SHP77 treated with DMSO at 0.1 percent for 48 hours (cell line): ENCODE measurements around the gene RBPJL.

Experiments
- DNase-seq: peaks from one replicate; lab custom pipeline; 2025; lab: John Stamatoyannopoulos, UW

Gene RBPJL

DNA sequence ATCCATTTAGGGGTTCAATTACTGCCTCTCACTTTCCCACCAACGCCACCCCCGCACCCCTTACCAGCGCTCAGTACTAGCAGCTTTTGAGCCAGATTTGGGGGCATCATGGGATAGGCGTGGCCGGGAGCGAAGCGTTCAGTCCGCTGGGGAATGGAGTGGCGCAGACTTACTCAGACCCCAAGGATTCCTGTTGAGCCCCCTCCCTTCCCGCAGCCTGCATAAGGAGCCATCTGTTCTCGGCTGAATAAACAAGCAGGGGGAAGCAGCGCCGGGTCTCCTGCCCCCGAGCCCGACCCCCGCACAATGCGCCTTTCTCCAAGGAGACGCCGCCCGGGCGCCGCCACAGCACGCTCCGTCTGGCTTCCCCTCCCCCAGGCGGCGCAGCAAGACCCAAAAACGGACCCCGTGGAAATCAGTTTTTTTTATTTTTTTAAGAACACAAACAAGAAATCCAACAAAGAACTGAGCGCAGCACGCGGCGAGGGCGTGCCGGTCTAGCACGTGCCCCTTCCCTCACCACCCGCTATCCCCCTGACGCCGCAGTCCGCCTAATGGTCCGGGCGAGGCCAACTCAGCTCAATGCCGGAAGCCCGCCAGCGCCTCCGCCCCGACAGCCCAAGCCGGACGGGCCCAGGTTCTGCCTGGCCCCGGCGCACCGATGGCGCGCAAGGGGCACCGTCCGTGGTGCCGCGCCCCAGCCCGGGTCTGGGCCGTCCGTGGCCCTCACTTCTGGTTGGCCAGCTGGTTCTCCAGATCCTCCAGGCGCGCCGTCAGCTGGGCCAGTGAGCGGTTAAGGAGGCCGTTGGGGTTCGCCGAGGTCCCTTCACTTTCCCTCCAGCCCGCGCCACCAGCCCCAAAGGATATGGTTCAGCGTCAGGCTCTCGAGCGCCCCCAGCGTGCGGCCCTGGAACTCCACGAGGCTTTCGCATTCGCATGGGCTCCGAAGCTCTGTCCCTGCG lies 13.3 kb upstream of the RBPJL start:
- no peak for DNase-seq

DNA sequence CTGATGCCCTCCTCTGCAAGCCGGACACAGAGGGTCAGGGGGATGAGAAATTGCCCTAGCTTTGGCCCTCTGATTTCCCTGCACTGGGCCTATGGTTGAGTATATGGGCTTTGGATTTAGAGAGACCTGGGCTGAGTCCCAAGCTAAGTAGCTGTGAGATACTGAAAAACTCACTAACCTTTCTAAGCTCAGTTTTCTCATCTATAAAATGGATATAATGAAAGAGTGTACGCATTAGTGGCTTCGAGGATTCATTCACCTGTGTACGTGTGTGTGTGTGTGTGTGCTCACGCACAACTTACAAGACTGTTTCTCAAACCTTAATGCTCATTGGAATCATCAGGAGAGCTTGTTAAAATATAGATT lies 12.7 kb upstream of the RBPJL start:
- no peak for DNase-seq

DNA sequence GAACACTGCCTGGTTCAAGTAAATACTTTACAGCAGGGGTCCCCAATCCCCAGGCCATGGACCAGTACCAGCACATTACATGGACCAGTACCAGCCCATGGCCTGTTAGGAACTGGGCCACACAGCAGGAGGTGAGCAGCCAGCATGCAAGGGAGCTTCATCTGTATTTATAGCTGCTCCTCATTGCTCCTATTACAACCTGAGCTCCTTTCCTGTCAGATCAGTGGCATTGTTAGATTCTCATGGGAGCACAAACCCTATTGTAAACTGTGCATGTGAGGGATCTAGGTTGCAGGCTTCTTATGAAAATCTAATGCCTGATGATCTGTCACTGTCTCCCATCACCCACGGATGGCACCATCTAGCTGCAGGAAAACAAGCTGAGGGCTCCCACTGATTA lies 12.0 kb upstream of the RBPJL start:
- no peak for DNase-seq

DNA sequence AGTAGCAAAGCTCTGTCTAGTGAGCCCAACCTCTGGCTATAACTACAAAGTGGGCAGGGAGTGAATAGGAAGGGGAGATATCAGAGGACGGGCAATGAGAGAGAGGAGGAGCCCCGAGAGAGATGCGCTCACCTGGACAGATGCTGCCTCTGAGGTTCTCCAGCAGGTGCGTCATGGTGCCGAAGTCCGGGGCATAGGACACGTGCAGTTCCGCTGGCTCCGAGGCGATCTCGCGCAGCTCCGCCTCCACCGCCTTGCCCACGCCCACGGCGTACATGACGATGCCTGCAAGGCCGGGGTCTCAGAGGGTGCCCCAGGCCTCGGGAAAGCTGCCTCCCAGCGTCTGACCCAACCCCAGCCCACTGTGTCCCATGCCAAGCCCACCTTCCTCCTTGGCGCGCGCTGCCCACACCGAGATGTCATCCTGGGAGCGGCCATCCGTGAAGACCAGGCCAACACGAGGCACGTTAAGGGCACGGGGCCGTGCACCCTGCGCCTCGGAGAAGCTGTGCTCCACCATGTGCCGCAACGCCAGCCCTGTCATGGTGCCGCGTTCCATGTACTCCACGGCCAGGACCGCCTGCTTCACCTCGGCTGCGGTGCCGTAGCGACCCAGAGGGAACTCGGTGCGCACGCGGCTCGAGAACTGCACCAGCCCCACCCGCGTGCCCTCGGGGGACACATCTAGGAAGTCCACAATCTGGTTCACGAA lies 8.7 kb upstream of the RBPJL start:
- DNase-seq: no peak

DNA sequence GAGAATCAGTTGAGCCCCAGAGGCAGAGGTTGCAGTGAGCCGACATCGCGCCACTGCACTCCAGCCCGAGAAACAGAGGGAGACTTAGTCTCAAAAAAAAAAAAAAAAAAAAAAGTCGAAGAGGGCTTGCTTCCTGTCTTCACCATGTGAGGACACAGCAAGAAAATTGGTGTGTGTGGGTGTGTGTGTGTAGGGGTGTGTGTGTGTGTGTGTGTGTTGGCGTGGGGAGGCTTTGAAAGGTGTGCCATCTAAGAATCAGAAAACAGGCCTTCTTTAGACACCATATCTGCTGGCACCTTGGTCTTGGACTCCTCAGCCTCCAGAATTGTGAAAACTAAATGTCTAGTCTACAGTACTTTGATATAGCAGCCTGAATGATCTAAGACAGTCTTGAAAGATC lies 6.9 kb upstream of the RBPJL start:
- no peak for DNase-seq

DNA sequence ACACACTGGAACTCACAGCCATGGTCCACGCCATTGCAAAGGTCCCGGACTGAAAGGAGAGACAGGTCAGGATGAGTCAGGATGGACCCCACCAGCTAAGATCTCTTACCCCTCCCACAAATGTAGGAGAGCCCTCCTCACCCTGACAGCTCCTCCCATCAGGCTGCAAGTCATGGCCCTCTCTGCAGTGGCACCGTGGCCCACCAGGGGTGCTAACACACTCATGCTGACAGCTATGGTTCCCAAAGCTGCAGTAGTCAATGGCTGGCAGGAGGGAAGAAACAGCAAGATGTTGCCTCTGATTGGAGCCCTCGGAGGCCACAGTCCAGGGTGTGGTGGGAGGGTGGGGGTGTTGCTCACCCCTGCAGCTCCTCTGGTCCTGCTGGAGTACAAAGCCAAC lies 5.7 kb upstream of the RBPJL start:
- DNase-seq: no peak

DNA sequence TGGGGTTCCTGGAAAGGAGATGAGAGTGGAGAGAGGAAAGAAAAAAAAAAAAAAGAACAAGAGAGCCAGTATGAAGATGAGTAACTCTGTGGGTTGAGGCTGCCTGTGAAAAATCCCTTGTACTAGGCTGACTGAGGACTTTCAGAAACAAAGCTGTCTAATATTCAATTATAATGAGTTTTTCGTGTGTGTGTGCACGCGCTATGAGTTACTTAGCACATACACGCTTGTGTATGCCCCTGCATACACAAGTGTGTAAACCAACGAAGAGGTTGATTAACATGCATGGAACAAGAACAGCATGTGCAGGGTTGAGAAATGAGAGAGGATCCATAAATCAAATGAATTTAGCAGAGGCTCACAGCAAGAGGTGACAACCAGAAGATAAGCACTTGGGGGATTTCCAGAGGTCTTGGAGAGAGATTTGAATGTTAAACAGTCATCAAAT lies 4.8 kb upstream of the RBPJL start:
- no peak for DNase-seq

DNA sequence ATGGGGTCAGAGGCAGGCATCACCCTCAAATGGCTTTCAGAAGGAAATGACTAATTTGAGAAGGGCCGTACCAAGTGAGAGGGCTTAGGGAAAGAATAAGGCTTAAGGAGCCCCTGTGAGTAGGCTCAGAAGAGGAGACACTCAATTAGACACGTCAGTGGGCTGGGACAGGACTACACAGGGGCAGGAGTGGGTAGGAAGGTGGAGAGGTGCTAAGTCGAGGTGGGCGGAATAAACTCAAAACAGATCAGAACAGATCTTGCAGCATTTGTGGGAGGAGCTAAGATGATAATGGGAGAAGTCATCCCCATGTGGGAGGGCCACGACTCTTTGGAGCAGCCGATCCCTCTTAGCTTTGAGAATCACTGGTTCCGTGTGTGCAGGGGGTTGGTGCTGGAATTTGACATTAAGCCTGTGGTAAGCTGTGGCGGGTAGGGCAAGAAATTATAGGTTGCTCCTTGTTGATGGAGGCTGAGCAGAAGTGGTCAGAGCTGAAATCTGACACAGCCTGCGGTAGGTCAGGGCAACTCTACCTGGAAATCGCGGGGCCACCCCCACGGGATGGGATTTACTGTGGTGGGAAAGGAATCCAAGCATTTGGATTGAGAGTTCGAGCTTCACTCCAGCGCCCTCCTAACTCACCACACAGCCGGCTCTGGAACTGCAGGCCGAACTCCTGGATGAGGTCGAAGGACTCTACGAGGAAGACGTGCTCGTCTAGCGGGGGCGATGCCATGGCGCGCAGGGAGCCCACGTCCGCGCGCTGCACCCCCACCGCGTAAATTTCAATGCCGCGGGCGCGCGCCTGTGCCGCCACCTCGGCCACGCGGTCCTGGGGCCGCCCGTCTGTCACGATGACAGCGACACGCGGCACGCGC lies 2.8 kb upstream of the RBPJL start:
- no peak for DNase-seq

DNA sequence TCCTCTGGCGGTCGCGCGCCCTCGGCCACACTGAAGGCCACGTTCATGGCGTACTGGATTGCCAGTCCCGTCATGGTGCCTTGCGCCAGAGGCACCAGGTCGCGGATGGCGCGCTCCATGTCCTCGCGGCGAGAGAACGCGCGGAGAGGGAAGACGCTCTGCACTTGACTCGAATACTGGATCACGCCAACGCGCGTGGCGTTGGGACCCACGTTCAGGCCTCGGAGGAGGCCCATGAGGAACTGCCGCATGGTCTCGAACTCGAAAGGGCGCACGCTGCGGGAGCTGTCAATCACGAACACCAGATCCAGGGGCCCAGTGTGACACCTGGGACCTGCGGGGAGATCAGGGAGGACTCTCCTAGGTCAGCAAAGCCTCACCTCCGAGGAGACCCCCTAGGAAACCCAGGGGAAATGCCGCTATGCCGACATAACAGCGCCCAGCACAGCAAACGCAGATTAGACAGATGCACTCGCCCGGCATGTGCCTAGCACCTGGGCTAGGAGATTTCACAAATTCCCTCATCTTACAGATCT lies 2.1 kb upstream of the RBPJL start:
- DNase-seq: no peak

DNA sequence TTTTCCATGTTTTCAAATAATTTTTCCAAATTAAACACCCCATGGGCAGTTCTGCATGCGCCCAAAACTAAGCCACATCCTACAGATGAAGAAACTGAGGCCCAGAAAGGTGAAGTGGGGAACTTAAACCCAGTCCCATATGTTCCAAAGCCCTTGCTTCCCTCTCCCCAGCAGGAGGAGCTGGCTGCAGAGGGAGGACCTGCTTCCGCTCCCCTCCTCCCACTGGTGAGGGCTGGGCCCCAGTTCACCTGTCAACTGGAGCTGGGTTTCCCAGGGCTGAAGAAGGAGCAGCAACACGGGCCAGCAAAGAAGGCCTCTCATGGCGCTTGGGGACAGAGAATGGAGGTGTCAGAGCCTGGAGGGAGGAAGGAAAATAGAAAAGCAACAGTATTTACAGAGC lies 1.4 kb upstream of the RBPJL start:
- no peak for DNase-seq

DNA sequence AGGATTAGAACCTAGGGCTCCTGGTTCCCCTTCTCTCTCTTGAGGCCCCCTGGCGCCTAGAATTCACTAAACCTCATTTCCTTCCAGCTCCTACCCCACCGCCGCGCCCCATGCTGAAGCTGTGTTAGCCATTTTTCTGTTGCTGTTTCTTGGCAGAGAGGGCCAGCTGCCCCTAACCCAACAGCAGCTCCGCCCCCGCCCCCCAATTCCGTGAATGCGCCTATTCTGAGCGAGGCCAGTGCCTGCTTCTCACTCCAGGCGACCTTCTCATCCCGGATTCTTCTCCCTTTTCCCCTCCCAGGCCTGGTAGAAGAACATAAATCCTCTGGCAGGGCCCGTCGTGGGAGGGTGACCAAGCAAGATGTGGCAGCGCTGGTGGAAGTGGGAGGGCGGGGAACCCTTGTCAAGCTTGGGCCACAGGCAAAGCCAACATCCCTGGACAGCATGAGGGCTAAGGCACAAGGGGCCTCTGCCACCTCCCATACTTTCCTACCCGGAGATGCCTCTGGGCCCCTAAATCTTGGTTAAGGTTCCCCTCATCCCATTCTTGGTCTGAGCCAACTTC lies 518 bp downstream of the RBPJL start:
- no peak for DNase-seq

DNA sequence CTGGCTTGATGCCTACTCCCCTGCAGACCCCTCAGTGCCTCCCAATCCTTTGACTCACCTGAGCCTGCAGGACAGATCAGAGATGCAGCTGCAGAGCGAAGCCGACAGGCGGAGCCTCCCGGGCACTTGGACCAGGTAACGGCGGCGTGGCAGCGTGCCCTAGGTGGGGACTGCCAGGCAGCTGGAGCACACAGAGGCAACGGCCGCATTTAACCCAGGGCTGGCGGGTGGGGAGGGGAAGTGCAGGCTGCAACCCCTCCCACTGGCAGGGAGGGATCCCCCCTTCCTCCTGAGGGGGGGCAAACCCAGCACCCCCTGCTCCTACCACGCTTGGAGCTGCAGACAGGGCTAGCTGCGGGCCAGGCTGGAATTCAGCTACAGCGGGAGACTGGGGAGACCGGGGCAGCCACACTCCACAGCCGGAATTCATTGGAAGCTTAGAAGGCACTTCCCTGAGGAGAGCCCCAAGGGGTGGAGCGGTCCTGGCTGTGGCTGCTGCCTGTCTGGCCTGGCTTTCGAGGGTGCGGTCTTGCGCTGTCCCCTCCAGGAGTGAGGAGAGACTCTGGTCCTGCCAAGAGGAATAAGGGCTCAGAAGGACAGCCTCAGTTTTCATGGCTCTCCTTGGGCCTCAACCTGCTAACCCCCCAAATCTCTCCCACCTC lies 1.6 kb downstream of the RBPJL start, which contains the start of gene MATN4:
Gene MATN4 (minus strand): TSS at position 183 of the 662 bp plus-strand sequence. CDS start 2,717 bp downstream, outside the sequence.
- DNase-seq: no peak

DNA sequence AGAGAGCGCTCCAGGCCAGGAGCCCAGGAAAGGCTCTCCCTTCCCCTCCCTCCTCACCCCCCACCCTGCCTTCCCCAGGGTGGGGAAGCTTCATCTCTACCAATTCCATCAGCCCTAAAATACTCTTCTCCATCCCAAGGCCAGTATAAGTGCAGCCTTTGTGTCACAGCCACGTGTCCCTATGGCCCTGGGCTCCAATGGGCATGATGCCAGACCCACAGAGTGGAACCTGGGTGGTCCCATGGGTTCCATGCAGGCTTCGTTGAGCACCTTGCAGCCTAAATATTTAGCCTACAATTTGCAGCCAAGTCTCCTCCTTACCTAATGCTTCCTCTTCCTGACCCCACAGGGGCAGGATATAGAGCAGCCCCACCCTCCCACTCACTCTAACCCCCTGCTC lies 2.4 kb downstream of the RBPJL start:
- no peak for DNase-seq

DNA sequence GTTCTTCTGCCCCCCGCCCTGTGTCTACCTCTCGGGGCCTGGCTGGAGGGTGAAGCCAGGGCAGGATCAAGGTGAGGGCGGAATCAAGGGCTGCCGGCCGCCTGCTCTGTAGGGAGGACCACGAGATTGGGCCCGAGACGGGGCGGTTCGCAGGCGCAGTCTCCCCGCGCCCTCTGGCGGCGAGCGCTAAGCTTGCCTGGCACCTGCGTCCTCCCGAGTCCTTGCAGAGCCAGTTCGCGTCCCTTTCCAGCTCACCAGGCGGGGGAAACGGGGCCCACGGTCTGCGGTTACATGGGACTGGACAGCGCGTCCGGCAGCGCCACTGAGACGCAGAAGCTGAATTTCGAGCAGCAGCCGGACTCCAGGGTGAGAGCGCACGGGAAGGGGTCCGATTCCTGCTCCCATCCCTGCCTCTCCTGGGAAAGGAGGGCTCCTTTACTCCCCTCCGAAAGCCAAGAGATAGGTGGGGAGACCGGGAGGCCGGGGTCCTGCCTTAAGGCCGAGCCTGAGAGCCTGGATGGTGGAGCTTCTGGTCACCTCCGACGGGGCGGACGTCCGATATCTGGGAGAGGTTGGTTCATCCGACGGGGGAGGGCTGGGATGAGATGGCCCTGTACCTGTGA lies 5.1 kb downstream of the RBPJL start:
- no peak for DNase-seq

DNA sequence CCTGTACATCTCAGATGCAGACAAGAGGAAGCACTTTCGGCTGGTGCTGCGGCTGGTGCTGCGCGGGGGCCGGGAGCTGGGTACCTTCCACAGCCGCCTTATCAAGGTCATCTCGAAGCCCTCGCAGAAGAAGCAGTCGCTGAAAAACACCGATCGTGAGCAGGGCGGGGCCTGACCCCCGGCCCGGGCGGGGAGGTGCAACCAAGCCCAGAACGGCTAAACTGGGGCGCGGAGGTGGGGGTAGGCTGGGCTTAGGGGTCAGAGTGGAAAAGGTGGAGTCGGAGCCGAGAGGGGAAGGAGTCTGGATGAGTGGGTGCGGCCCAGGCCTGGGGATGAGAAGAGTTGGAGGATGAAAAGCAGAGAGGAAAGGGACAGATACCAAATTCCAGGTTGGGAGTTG lies 5.6 kb downstream of the RBPJL start:
- DNase-seq: no peak

DNA sequence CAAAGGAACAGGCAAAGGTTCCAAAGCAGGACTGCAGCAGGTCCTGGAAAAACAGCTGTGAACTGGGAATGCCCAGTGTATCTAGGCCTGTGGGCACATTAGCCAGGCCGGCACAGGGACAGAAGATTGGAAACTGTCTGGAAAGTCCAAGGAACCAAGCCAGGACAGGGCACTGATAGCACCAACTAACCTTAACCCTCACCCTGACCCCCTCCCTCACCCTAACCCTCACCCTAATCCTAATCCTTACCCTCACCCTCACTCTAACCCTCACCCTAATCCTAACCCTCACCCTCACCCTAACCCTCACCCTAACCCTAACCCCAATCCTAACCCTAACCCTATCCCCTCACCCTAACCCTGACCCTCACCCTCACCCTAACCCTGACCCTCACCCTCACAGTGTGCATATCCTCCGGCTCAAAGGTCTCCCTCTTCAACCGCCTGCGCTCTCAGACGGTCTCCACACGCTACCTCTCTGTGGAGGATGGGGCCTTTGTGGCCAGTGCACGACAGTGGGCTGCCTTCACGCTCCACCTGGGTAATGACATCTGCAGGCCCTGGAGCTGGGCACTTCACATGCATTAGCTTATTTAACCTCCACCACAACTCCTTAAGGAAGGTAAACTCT lies 6.5 kb downstream of the RBPJL start:
- DNase-seq: no peak

DNA sequence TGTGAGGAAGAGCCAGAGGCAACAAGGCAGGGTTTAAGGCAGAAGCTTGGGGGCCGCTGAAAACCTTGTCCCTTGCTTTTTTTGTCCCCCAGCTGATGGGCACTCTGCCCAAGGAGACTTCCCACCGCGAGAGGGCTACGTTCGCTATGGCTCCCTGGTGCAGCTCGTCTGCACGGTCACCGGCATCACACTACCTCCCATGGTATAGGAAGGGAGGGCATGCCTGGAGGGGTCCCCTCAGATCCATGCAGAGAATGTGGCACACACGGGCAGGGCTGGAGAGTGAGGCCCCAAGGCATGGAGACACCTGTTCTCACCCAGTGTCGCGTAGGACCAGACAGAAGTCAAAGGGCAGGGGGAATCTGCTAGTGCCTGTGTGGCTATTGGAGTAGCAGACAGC lies 7.3 kb downstream of the RBPJL start:
- DNase-seq: no peak

DNA sequence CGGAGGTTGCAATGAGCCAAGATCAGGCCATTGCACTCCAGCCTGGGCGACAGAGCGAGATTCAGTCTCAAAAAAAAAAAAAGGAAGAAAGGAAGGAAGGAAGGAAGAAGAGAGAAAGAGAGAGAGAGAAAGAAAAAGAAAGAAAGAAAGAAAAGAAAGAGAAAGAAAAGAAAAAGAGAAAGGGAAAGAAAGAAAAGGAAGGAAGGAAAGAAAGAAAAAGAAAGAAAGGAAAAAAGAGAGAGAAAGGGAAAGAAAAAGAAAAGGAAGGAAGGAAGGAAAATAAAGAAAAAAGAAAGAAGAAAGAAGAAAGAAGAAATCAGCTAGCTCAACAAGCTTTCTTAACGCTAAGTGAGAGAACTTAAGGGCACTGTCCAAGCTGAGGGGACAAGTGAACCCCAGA lies 9.0 kb downstream of the RBPJL start:
- no peak for DNase-seq

DNA sequence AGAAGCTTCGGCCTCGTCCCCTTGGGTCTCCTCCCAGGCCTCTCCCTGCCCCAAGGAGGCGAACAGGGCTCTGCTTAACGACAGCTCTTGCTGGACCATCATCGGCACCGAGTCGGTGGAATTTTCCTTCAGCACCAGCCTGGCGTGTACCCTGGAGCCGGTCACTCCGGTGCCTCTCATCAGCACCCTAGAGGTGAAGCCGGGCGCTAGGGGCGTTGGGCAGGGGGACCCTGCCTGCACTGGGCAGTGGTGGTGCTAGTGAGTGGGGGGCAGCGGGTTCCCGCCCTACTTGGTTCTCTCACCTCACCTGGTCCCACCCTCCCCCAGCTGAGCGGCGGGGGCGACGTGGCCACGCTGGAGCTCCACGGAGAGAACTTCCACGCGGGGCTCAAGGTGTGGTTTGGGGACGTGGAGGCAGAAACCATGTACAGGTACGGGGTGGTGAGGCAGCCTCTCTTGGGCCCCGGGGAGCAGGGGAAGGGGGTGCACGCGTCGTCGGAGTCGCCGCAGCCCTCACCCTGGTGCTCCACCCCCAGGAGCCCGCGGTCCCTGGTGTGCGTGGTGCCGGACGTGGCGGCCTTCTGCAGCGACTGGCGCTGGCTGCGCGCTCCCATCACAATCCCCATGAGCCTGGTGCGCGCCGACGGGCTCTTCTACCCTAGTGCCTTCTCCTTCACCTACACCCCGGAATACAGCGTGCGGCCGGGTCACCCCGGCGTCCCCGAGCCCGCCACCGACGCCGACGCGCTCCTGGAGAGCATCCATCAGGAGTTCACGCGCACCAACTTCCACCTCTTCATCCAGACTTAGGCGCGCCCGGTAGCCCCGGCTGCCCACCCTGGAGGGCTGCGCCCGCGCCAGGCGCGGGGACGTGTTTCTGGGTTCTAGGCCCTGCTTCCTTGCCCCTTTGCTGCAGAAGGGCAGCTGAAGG lies 9.8 kb downstream of the RBPJL start:
- DNase-seq: no peak
